Activated T-cell treated with anti-CD3 and anti-CD28 coated beads for 48 hours (primary cell): Measurements from ENCODE around the gene ANKRD33B.
A peak's percentile ranks its signal among the peaks of the same experiment; 100 is the strongest.
"Not testable (repeated sequence)": the region's sequence is repeated elsewhere in the genome, so short reads cannot be mapped to it uniquely, and the experiment has no call there.

Experiments
- DNase-seq: peaks from one replicate; pipeline ENCODE4 v3.0.0-alpha.2; 2020; ENCODE audit warnings: low read depth

ANKRD33B gene

DNA sequence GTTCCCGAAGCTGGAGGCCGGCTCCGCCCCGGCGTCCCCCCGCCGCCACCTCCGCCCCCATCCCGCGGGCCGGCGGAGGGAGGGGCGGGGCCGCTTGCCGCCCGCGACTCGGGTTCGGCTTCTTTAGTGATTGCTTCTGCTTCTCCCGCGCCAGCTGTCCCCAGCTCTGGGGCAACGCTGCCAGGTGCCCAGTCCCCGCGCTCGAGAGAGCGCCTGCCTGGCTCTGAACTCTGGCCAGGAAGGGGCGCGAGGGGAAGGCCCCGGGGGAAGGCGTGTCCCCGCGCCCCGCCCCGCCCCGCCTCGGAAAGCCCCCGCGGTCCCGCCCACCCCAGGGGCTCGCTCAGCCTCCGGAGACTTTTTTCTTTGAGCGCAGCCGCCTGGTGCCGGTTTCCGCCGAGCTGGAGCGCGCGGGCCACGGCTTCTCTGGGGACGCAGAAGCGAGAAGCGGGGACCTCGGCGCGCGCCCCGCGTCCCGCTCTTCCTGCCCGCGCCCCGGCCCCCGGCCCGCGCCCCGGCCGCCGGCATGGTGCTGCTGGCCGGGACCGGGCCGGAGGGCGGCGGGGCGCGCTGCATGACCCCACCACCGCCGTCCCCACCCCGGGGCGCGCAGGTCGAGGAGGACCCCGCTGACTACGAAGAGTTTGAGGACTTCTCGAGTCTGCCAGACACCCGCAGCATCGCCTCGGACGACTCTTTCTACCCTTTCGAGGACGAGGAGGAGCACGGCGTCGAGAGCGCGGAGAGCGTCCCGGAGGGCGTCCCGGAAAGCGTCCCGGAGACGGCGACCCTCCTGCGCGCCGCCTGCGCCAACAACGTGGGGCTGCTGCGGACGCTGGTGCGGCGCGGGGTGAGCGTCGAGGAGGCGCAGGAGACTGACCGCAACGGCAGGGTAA, at the start of gene ANKRD33B:
ANKRD33B (plus strand) TSS at position 126 of the 893 bp plus-strand sequence; CDS start at position 524, 398 bp downstream.
- peak; percentile 74 for DNase-seq

DNA sequence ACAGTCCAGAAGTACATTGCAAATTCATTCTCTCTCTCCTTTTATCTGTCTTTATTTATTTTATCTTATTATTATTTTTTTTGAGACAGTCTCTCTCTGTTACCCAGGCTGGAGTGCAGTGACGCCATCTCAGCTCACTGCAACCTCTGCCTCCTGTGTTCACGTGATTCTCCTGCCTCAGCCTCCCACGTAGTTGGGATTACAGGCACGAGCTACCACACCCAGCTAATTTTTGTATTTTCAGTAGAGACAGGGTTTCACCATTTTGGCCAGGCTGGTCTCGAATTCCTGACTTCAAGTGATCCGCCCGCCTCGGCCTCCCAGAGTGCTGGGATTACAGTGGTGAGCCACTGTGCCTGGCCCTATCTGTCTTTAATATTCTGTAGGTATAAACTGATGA, 49.3 kb upstream of the ANKRD33B start:
- DNase-seq, result not testable (repeated sequence)

DNA sequence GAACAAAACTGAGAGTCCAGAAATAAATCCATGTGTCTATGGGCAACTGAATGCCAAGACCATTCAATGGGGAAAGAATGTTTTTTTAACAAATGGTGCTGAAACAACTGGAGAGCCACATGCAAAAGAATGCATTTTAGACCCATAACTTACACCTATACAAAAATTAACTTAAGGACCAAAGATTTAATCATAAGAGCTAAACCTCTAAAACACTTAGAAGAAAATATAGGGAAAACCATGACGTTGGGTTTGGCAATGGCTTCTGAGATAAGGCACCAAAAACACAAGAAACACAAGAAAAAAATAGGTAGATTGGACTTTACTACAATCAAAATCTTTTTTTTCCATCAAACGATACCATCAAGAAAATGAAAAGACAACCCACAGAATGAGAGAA, 48.4 kb upstream of the ANKRD33B start:
- no peak for DNase-seq

DNA sequence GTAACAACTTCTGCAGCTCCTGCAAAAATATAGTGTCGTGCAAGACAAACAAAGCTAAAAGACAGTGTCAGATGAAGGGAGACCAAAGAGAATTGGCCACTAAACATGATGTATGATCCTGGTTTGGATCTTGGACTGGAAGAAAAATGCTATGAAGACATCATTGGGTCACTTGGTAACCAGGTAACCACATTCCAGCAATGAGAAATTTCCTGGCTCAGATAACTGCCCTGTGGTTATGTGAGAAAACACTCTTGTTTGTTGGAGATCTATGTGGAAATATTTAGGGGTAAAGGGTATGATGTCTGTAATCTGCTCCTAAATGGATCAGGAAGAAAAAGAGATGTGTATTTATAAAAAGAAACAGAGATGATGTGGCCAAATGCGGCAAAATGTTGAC, 45.5 kb upstream of the ANKRD33B start:
- no peak for DNase-seq

DNA sequence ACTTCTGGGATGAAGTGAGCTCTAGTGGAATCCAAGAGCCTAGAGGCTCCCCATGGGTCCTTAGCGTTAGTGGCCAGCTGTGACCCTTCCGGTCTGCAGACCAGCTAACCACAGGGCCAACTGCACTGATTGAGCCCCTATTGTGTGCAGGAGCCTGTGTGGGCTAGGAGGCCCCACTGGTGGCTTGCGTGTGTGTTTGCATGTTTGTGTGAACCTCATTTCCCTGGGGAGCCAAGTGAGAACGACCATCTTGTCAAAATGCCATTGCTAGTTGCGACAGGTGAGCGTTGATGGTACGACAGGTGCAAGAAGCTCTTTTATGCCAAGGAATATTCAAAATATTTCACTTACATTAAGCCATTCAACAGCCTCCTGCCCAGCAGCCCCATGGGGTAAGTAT, 44.1 kb upstream of the ANKRD33B start:
- DNase-seq, result no peak

DNA sequence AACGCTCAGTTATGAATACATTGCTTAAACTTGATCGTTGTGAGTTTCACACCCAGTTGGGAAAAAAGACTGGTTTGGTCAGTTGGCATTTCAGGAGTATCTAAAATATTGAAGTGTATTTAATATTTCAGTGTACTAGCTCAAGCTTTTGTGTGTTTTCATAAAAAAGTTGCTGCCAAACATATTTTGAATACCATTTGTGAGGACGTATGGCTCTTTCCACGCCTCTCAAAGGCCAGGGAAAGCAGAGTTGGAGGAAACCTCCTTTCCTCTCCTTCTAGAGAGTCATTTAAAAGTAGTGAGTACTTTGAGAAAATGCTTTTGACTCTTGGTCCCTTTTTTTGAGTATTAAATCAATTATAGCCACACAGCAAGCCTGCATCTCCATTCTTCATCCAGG, 43.2 kb upstream of the ANKRD33B start:
- no peak for DNase-seq

DNA sequence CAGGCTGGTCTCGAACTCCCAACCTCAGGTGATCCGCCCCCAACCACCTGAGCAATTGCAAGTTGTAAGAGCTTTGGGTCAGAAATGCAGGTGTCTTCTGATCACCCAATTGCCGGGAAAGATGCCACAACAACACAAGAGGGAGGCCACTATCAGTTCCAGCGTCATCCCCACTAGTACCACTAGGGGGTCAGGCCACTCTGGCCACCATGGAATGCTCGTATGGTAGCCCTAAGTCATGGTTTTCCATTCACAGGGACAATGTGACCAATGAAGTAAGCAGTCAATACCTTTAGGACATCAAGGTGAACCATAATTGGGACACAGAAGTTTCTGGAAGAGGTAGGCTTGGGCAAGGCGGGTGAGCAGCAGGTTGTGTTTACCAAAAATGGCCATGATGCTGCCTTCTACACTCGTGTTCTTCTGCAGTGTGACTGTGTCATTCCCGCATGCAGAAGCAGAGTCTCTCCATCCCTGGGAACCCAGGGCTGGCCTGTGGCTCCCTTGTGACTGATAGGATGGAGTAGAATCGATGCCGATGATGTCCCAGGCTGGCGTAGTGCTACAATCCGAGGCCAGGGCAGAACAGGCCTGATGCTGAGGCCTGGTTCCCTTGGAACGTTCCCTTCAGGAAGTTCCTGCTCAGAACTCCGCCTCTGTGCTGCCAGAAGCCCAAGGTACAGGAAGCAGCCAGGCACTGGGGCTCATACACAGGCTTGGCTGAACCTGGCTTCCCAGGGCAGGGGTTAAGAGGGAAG, 42.2 kb upstream of the ANKRD33B start:
- no peak for DNase-seq

DNA sequence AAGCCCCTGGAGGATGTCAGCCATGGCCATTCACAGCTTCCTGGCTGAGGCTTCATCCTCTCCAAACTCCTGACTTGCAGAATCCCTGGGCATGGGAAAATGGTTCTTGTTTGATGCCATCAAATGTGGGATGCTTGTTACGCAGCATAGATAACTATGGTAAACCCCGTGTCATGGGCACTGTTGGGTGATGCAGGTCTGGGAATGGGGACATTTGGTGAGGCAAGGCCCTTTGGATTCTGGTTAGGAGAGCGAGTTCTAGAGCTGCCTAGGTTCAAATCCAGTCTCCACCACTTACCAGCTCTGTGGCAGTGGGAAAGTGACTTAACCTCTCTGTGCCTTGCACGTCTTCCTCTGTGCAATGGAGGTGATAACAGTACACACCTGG, 41.7 kb upstream of the ANKRD33B start:
- no peak for DNase-seq

DNA sequence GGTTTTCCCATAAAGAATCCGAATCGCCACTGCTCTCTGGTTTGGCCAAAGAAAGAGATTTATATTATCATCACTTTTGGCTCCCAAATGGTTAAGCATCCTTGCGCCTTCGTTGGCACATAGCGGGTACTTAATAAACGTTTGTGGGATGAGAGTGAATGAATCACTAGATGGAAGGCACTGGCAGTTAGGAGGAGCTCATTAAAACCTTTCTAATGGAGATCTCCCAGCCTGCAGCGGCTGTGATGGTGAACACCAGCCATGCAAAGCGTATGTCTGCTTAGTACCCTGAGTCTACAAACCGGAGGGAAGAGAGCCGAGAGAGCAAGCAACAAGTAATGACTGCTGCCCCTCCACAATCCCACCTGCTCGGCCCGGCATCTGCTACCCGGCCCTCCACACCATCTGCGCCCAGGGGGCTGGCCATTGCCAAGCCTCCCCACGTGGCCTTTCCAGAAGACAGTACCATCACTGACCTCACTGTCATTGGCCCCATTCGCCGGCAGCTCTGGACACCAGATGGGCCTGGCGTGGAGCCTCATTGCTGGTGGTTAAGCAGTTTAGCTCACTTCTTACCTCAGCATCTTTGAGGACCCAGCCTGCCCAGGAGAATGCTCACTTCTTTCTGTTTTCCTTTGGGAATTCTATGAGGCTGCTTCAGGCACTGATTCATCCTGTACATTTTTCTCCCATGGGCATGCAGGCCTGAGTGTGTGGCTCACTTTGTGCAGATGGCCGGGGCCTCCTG, 39.3 kb upstream of the ANKRD33B start:
- no peak for DNase-seq

DNA sequence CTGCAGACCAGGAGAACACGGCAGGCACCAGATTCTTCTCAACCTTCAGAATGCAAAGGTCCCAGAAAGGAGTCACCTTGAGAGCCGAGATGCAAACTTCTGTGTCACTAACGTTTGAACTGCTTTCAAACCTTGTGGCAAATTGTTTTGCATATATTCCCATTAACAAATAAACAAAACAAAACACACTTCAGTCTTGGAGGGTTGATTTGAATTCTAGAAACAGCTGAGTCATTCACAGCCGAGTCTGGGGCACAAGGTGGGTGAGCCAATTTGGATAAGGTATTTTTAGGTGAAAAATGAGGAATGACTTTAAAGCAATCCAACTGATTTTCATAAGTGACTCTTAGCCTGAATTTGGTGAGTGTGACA, 38.8 kb upstream of the ANKRD33B start:
- no peak for DNase-seq

DNA sequence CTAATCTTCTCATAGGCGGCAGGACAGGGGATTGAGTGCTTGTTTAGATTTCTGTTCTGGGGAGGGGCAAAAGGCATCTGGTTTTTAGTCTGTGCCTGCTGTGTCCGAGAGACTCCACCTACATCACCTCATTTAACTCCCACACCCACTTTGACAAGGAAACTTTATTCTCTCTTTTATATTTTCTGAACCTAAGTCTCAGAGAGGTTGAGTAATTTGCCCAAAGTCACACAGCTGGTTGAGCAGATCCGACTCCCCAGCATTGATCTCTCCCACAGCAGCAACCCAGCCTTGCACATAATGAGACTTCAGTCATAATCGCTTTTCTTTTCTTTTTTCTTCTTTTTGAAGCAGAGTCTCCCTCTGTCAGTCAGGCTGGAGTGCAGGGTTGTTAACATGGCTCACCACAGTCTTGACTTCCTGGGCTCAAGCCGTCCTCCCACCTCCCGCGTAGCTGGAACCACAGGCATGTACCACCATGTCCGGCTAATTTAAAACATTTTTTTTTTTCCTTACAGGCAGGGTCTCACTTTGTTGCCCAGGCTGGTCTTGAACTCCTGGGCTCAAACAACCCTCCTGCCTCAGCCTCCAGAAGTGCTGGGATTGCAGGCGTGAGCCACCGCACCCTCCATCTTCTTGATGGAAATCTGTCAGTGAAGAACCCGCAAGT, 36.5 kb upstream of the ANKRD33B start:
- DNase-seq, result no peak

DNA sequence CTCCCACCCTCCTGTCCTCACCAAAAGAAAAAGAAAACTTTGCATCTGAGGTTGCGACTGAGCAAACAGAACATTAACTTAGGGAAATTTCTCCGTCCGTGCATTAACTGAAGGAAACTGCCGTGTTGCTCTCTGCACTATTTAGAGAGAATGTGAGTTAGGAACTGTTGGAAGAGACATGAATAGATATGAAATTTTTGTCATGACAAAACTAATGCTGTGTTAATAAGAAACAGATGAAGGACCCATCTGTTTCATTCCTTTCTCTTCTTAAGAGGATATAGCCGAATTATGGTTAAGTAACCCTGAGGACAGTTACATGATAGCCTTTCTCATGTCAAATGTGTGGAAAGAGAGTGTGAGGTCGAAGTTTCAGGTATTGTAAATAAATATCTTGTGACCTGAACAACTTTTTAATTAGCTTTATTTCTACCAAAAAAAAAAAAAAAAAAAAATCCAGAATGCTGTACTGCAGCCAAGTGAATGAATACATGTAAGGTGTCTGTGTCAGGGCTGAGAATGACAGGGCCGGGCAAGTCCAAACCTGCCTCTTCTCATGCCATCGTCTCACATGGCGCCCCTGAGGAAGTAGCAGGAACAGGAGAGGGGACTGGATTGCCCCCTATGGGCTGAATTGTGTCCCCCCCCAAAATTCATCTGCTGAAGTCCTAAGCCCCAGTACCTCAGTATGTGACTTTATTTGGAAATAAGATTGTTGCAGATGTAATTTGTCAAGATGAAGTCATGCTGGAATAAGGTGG, 35.6 kb upstream of the ANKRD33B start:
- DNase-seq, result no peak

DNA sequence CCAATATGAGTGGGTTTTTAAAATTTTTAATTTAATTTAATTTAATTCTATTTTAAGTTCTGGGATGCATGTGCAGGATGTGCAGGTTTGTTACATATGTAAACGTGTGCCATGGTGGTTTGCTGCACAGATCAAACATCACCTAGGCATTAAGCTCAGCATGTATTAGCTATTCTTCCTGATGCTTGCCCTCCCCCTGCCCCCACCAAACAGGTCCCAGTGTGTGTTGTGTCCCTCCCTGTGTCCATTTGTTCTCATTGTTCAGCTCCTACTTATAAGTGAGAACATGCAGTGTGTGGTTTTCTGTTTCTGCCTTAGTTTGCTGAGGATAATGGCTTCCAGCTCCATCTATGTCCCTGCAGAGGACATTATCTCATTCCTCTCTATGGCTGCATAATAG, 35.0 kb upstream of the ANKRD33B start:
- DNase-seq, result no peak

DNA sequence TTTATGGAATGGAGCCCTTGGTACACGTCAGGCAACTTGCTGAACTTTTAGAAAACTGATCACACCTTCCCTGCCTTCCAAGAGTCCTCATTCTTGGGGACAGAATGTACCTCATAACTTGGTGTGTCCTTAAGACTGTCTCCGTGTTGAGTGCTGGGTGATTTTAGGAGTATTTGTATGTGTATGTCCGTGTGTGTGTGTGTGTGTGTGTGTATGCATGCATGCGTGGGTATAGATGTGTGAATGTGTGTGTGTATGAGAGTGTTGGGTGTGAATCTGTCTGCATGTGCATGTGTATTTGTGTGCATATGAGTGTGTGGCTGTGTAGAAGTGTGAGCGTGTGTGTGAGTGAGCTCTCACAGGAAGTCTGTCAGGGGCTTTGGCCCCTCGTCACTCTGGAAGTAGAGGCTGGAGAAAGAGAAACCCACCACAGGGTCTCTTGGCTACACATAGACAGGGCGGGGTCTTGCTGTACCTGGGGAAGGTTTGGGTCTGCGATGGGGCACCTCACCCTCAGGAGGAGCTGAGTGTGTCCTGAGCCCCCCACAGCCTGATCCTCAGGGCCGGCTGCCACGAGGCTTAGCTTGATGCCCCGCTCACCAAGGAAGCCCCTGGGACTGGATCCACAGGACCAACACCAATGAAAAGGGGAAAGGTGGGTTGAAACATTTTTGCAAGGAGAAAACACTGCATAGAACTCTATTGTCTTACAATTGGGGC, 33.1 kb upstream of the ANKRD33B start:
- no peak for DNase-seq

DNA sequence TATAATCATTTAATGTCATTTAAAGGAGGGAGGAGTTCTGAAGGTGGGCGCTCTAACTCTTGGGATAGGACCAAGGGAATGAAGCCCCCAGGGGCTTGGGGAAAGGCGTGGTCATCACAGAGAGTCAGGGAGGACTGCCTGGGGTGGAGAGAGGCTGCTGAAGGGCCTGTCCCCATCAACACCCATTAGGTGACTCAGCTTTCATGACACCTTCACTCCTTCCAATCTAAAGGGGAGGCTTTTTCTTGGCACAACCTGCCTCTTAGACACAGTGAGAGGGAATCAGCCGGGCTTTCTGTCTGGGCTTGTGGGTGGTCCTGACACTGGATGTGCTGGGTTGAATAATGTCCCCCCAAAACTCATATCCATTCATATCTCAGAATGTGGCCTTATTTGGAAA, 31.4 kb upstream of the ANKRD33B start:
- no peak for DNase-seq

DNA sequence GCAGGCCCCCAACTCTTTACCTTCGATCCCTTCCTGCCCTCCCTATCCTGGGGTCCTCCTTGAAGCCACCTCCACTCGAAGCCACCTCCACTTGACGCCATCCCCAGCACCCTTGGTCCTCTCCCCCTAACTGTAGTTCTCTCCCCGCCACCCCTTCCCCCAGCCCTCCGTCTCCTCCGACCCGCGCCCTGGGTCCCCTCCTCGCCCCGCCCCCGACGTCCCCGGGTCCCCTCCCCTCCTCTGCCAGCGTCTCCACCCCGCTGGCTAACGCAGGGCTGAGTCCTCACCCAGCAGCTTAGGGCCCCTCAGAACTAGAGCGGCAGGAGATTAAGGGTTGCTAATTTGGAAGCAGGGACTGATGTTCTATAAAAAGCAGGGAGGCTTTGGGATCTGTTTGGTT, 30.6 kb upstream of the ANKRD33B start:
- DNase-seq, result no peak

DNA sequence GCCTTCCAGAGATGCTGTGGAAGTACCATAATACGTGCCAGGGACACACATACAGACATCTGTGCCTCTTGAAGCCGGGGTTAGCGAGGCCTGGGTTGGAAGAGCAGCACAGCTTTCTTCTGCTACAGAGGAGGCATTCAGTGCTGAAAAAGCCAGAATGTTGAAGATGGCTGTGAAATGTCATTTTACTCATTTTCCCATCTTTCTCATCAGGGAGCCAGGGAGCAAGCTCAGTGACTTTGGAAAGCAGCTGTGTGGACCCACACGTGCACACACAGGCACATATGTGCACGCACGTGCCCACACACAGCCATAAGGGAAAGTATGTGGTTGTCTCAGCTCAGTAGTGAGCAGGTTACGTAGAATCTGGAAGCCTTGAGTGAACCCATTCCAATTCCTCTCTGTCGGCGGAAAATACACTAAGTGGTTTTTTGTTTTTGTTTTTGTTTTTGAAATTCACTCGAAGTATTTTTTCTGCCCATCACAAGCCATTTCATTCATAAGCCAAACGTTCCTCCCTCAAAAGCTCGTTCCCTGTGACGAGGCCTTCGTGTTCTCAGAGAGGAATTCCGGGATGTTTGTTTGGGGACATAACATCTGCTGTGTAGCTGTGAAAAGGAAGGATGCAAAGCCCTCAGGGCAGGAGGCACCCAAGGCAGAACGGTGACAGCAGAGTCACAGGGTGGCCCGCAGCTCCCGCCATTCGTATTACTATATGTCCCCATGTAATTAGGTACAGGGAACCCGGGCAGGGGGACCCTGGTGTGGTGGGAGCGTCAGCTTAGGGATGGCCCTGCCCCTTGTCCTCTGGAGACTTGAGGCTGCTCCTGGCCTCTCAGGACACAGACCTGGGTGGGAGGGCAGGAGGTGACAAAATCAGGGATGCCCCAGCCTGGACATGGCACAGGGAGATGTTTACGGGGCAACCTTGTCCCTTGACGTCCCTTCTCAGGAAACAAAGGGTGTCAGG, 29.0 kb upstream of the ANKRD33B start:
- DNase-seq, result no peak

DNA sequence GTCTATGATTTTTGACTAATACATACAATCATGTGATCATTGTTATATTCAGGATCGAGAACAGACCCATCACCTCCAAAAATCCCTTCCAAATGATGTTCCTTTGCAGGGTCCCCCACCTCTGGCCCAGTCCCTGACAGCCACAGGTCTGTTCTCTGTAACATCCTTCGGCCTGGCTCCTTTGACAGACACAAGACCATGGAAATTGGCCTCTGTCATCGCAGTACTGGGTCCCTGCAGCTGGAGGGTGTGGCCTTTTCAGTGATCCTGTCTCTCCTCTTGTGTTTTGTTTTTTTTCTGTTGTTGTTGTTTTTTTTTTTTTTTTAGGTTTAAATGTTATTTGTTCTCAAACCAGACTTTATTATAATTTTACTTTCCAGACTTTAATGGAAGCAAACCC, 27.4 kb upstream of the ANKRD33B start:
- DNase-seq, result no peak

DNA sequence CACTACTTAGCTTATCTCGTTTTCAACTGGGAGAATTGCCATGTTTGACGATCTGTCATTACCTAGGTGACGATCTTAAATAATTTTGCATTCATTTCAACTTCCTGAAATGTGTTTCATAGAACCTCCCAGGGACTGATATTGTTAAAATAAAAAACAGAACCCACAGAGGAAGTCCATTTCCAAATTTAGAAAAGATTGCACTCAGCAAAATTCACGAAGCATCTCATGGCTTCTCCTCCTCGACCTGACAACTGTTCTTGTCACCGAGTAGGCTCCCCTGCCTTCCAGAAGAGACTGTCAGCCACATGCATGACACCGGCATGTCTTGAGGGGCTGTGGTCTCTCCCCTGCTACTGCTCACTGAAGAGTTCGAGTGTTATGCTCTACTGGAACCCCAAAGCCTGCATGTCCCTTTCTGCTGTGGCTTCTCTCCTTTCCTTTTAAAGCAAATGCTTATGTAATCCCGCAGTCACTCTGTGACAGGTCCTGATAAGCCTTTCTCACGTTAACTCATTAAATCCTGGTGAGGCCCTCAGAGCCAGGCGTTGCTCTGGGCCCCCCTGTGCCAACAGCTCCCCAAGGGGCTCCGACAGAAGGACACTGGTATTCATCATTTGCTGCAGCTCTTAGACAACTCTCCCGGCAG, 26.8 kb upstream of the ANKRD33B start:
- DNase-seq, result no peak
